Ishikawa (cell line): ENCODE data around the gene HELB.

ENCODE experiments used
- CREB1 ChIP-seq: IDR thresholded peaks from 2 replicates; pipeline ENCODE4 v1.6.1; 2012; ENCODE audit warnings: low read depth
- EGR1 ChIP-seq: IDR thresholded peaks from 2 replicates; pipeline ENCODE4 v1.6.1; 2012
- RAD21 ChIP-seq: IDR thresholded peaks from 2 replicates; pipeline ENCODE4 v1.6.1; 2012; ENCODE audit warnings: low read depth
- TAF1 ChIP-seq: IDR thresholded peaks from 2 replicates; pipeline ENCODE4 v1.6.1; 2012; ENCODE audit warnings: low read depth, mild to moderate bottlenecking
- TEAD4 ChIP-seq: IDR thresholded peaks from 2 replicates; pipeline ENCODE4 v1.6.1; 2012
- YY1 ChIP-seq: IDR thresholded peaks from 2 replicates; pipeline ENCODE4 v1.6.1; 2012; ENCODE audit warnings: low read depth
- TF ChIP-seq, protein P1 (sequence below): IDR thresholded peaks from 2 replicates; pipeline ENCODE4 v1.6.1; 2012; ENCODE audit warnings: low read depth, mild to moderate bottlenecking

DNA sequence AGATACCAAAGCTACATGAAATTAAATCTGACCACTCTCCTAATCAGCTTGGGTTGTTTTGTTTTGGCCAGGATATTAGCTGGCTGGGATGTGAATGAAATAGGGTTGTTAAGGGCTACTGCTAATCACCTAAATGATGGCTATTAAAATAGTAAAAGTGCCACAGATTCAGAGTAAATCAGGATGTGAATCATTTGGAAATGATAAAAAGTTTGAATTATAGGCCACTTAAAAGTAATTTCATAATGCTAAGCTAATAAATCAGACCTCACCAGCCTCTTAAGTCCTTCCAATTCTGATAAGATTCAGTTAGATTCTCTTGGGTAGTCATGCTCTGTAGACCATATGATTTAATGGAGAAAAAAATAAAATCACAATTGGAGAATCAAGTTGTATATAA lies 12.0 kb downstream of the HELB start:
- TF ChIP-seq, protein P1, sequence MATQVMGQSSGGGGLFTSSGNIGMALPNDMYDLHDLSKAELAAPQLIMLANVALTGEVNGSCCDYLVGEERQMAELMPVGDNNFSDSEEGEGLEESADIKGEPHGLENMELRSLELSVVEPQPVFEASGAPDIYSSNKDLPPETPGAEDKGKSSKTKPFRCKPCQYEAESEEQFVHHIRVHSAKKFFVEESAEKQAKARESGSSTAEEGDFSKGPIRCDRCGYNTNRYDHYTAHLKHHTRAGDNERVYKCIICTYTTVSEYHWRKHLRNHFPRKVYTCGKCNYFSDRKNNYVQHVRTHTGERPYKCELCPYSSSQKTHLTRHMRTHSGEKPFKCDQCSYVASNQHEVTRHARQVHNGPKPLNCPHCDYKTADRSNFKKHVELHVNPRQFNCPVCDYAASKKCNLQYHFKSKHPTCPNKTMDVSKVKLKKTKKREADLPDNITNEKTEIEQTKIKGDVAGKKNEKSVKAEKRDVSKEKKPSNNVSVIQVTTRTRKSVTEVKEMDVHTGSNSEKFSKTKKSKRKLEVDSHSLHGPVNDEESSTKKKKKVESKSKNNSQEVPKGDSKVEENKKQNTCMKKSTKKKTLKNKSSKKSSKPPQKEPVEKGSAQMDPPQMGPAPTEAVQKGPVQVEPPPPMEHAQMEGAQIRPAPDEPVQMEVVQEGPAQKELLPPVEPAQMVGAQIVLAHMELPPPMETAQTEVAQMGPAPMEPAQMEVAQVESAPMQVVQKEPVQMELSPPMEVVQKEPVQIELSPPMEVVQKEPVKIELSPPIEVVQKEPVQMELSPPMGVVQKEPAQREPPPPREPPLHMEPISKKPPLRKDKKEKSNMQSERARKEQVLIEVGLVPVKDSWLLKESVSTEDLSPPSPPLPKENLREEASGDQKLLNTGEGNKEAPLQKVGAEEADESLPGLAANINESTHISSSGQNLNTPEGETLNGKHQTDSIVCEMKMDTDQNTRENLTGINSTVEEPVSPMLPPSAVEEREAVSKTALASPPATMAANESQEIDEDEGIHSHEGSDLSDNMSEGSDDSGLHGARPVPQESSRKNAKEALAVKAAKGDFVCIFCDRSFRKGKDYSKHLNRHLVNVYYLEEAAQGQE = no peak
- no peak for TF ChIP-seq CREB1
- TF ChIP-seq RAD21 = no peak
- TF ChIP-seq YY1 = no peak
- no peak for TF ChIP-seq EGR1
- no peak for TF ChIP-seq TAF1
- no peak for TF ChIP-seq TEAD4
